GM21367 (cell line): ENCODE measurements around the gene MAP3K10.
"Not testable (repeated sequence)": the region's sequence is repeated elsewhere in the genome, so short reads cannot be mapped to it uniquely, and the experiment has no call there.

Experiments
- ATAC-seq: cut with Tn5 transposase; IDR thresholded peaks from one replicate; pipeline ENCODE4 v1.9.1; 2021; ENCODE audit not compliant: unreplicated experiment

Gene MAP3K10

DNA sequence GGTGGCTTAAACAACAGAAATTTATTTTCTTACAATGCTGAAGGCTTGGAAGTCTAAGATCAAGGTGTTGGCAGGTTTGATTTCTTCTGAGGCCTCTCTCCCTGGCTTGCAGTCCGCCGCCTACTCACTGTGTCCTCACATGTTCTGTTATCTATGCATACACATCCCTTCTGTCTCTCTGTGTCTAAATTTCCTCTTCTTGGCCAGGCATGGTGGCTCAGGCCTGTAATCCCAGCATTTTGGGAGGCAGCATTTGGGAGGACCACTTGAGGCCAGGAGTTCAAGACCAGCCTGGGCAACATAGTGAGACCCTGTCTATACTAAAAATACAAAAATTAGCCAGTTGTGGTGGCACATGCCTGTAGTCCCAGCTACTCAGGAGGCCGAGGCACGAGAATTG lies 19.9 kb upstream of the MAP3K10 start:
- not testable (repeated sequence) for ATAC-seq

DNA sequence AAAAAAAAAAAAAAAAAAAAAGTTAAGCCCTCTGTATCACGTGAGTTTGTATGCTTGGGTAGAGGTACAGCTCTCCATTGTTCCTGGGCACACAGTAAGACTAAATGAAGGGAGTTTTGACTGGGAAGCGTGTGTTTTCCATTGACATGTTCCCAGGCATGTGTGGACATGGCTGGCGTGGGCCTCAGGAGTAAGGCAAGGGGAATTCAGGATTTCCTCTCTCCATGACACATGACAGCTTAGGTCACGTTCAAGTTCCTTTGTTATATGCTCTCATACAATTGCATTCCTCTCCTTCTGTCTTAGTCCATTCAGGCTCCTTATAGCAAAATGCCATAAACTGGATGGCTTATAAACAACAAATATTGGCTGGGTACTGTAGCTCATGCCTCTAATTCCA lies 17.1 kb upstream of the MAP3K10 start:
- ATAC-seq, result no peak

DNA sequence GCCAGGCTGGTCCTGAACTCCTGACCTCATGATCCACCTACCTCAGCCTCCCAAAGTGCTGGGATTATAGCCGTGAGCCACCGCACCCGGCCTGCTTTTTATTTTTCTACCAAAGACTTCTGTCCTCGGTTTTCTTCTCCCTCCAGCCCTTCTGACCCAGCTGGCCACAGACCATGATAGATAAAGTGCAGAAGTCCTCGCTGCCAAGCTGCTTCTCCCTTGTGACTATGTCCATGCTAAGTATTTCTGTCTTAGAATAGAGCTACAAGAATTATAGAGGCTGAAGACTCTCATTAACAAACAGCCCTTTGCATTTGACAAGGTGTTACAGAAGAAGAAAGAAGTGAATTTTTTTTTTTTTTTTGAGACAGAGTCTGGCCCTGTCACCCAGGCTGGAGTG lies 15.4 kb upstream of the MAP3K10 start:
- no peak for ATAC-seq

DNA sequence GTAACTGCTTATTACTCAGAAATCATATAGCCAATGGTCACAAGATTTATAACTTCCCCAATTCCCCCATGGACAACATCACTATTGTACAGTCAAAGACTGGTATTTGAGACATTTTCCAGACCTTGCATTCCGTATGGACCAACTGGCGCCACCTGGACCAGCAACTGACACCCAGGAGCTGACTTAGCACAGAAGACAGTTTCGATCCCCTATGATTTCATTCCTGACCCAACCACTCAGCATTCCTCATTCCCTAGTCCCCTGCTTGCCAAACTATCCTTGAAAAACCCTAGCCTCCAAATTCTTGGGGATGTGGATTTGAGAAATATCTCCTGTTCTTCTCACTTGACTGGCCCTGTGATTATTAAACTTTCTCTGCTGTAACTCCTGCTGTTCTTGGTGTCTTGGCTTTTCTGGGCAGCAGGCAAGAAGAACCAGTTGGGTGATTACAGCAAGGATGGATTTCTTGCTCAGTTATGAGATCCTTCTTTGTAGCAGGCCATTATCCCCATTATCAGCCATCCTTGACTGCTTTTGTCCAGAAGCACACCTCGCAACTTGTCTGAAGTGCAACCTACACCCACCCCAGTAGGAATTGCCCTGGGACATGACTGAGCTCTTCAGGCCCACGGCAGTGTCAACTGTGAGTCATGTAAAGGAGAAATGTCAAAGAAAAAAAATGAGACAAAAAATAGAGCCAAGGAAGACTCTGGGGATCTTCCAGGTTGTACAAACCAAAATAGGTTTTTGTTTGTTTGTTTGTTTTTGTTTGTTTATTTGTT lies 13.7 kb upstream of the MAP3K10 start:
- ATAC-seq, result no peak

DNA sequence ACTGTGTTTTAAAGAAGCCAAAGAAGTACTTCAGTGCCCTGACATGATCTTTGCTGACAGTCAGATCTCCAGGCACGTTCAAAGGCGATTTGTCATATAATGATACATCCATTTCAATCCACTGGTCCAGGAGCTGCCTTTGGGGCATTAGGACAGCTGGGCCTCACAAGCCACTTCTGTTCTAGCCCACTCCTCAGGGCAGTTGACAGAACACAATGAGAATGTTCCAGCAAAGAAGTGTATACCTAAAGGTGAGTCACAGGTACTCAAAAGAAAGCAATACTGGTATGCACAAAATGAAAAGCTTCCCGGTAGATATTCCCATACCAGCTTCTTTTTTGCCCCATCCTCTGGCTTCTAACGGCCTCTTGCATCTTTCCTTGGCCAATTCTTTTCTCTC lies 12.5 kb upstream of the MAP3K10 start:
- ATAC-seq, result no peak

DNA sequence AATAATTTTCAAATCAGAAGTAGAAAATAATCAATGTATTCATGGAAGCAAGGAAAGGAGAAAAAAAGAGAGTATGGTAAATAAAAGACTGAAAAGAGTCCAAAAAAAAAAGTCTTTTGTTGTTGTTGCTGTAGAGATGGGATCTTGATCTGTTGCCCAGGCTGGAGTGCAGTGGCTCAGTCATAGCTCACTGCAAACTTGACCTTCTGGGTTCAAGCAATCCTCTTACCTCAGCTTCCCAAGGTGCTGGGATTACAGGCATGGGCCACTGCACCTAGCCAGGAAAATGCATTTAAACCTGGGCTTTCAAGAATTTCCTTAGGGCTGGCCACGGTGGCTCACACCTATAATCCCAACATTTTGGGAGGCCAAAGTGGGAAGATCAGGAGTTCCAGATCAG lies 7.0 kb upstream of the MAP3K10 start:
- ATAC-seq, result no peak

DNA sequence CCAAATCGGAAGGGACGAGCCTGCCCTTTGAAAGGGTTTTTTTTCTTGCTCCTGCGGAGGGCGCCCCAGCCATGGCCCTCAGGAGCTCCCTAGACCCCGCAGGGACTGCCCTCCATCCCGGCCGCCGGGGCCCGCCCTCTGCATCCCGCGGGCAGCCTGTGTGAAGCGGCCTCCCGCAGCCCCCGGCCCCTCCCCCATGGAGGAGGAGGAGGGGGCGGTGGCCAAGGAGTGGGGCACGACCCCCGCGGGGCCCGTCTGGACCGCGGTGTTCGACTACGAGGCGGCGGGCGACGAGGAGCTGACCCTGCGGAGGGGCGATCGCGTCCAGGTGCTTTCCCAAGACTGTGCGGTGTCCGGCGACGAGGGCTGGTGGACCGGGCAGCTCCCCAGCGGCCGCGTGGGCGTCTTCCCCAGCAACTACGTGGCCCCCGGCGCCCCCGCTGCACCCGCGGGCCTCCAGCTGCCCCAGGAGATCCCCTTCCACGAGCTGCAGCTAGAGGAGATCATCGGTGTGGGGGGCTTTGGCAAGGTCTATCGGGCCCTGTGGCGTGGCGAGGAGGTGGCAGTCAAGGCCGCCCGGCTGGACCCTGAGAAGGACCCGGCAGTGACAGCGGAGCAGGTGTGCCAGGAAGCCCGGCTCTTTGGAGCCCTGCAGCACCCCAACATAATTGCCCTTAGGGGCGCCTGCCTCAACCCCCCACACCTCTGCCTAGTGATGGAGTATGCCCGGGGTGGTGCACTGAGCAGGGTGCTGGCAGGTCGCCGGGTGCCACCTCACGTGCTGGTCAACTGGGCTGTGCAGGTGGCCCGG lies 815 bp downstream of the MAP3K10 start:
- ATAC-seq, result no peak

DNA sequence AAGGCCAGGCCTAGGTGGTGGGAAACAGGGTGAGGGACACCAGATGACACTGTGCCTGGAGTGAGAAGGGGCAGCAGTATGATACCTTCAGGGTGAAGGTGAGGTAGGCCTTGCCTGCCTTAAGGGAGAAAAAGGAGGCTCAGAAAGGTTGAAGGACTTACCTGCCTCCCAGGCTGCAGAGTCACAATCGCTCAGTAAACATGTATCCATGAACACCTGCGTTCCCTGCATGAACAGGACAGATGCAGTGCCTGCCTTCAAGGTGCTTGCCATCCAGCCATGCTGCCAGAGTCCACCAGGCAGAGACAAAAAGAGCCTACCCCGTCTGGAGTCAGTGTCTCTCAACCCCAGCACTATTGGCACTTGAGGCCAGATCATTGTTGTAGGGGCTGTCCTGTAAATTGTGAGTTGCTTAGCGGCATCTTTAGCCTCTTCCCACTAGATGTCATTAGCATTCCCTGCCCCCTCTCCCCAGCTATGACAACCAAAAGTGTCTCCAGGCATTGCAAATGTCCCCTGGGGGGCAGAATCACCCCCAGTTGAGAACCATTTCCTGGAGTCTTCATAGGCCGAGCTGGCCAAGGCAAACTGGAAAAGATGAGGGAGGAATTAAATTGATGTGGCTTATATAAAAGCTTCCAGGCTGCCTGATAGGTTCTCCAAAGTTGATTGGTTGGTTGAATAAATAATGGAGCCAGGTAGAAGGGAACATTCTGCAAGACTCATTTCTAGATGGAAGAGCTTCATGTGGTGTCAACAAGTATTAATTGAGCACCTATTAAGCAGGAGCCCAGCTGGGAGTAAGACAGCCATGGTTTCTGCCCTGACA lies 1.7 kb downstream of the MAP3K10 start:
- ATAC-seq, result no peak

DNA sequence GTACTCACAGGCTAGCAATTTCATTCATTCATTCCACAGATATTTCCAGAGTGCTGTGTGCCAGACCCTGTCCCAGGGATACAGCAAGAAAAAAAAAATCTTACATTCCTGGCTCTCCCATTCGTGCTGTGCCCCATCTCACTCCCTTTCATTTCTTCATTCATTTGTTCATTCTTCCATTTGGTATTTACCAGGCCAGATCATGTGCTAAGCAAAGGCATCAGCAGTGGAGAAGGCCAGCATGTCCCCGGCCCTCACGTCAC lies 2.3 kb downstream of the MAP3K10 start:
- no peak for ATAC-seq

DNA sequence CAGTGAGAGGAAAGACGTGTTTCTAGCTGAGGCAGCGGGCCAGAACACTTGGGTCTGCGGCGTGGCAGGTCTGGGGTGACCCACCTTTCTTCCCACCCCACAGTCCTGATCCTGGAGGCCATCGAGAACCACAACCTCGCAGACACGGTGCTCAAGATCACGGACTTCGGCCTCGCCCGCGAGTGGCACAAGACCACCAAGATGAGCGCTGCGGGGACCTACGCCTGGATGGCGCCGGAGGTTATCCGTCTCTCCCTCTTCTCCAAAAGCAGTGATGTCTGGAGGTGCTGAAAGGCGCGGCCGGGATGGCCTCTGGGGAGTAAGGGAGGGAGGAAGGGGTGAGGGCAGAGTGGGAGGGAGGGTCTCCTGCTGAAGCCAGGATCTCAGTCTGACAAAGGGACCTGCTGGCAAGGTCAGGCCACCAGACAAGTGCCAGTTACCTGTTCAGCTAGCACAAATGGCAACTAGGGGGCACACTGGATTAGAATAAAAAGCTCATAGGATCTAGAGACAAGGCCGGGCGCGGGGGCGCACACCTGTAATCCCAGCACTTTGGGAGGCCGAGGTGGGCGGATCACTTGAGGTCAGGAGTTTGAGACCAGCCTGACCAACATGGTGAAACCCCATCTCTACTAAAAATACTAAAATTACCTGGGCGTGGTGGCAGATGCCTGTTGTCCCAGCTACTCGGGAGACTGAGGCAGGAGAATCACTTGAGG lies 7.2 kb downstream of the MAP3K10 start:
- no peak for ATAC-seq

DNA sequence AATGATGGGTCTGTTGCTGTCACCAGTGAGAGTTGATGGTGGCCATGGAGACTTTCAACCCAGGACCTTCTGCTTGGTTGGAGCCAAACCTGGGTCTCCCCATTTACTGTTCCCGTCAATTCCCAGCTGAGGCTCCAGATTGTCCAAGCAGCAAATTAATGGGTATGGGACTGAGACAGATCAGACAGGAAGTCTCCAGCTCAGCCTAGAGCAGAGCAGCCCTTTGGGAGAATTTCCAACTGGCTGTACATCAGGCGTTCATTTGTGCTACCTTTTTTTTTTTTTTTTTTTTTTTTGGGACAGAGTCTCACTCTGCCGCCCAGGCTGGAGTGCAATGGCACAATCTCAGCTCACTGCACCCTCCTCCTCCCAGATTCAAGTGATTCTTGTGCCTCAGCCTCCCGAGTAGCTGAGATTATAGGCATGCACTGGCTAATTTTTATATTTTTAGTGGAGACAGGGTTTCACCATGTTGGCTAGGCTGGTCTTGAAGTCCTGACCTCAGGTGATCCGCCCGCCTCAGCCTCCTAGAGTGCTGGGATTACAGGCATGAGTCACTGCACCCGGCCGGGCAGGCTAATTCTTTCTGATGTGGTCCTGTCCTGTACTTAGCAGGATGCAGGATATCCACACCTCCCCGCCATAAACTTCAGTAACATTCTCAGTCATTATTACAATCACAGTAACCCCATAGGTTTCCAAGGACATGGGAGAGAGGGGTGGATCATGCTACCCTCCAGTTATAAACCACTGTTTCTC lies 9.3 kb downstream of the MAP3K10 start:
- ATAC-seq, result no peak

DNA sequence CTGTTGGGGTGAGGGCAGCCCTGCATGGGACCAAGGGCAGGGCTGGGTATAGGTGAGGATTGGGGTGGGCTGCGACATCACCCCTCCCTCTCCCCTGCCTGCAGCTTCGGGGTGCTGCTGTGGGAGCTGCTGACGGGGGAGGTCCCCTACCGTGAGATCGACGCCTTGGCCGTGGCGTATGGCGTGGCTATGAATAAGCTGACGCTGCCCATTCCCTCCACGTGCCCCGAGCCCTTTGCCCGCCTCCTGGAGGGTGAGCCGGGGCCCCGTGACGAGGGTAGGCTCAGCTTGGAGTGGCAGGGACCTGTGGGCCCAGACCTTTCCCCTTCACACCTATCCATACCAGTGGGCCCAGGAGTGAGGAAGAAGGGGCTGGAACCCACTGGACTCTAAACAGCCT lies 13.2 kb downstream of the MAP3K10 start:
- no peak for ATAC-seq

DNA sequence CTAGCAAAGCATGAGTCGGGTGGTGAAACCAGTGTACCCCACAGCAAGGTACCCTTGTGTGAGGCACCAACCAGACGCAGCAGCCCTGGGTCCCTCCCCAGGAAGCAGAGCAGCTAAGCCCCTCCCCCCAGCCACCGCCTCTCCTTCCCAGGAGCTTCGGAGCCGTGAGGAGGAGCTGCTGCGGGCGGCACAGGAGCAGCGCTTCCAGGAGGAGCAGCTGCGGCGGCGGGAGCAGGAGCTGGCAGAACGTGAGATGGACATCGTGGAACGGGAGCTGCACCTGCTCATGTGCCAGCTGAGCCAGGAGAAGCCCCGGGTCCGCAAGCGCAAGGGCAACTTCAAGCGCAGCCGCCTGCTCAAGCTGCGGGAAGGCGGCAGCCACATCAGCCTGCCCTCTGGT lies 14.5 kb downstream of the MAP3K10 start:
- ATAC-seq, result no peak

DNA sequence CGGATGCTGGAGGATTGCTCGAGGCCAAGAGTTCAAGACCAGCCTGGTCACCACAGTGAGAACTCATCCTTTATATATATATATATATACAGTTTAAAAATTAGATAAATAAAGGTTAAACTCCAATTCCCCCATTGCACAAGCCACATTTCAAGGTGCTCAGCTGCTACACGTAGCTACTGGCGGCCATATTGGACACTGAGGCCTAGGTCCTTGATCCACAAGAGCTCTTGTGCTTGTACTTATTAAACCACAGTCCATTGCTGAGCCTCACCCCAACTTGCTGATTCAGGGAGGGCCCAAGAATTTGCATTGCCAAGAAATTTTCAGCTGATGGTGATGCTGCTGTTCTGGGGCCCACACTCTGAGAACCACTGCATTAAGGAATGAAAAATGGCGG lies 17.4 kb downstream of the MAP3K10 start:
- ATAC-seq, result no peak

DNA sequence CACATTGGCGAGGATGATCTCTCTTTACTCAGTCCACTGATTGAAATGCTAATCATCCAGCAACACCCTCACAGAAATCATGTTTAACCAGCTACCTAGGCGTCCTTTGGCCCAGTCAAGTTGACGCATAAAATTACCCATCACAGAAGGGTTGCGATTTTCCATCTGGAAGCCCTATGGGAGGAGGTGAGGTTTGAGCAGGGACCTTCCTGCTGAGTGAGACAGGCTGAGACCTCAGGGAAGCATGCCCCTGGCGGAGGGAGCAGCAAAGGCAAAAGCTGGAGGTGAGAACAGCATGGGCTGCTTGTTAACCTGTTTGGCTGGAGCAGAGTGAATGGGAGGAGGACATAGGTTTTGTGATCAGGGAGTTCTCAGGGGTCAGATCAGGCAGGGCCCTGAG lies 19.7 kb downstream of the MAP3K10 start:
- ATAC-seq, result no peak

DNA sequence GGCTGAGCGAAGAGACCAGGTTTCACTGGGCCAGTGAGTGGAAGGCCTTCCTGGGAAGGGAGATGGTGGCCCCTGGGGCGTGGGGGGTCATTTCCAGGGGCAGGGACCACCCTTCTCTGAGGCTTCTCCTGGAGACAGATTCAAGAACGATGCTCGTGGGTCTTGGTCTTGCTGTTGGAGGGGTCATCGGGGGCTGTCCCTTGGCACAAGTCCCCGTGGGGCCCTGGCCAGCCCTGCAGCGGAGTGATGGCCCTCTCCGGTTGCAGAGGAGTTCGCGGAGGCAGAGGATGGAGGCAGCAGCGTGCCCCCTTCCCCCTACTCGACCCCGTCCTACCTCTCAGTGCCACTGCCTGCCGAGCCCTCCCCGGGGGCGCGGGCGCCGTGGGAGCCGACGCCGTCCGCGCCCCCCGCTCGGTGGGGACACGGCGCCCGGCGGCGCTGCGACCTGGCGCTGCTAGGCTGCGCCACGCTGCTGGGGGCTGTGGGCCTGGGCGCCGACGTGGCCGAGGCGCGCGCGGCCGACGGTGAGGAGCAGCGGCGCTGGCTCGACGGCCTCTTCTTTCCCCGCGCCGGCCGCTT lies 22.1 kb downstream of the MAP3K10 start:
- no peak for ATAC-seq

DNA sequence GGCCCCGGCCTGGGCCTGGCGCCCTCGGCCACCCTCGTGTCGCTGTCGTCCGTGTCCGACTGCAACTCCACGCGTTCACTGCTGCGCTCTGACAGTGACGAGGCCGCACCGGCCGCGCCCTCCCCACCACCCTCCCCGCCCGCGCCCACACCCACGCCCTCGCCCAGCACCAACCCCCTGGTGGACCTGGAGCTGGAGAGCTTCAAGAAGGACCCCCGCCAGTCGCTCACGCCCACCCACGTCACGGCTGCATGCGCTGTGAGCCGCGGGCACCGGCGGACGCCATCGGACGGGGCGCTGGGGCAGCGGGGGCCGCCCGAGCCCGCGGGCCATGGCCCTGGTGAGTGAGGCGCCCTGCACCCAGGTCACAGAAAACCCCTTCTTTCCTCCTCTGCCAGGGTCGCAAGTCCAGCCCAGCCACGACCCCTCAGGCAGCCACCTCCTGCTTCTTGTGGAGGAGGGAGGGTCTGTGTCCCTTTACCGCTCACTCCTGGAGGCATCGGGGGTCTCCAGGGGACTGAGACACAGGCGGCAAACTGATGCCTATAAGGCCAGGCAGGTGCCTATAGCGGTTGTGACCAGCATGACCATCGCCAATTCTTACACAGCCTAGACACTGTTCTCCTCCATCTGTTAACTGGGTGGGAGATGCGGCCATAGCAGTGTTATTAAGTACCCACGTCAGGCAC lies 22.8 kb downstream of the MAP3K10 start:
- no peak for ATAC-seq

DNA sequence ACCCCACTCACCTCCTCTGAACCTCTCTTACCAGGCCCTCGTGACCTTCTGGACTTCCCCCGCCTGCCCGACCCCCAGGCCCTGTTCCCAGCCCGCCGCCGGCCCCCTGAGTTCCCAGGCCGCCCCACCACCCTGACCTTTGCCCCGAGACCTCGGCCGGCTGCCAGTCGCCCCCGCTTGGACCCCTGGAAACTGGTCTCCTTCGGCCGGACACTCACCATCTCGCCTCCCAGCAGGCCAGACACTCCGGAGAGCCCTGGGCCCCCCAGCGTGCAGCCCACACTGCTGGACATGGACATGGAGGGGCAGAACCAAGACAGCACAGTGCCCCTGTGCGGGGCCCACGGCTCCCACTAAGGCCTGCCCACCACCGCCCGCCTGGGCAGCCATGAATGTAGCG lies 23.7 kb downstream of the MAP3K10 start:
- ATAC-seq, result no peak

DNA sequence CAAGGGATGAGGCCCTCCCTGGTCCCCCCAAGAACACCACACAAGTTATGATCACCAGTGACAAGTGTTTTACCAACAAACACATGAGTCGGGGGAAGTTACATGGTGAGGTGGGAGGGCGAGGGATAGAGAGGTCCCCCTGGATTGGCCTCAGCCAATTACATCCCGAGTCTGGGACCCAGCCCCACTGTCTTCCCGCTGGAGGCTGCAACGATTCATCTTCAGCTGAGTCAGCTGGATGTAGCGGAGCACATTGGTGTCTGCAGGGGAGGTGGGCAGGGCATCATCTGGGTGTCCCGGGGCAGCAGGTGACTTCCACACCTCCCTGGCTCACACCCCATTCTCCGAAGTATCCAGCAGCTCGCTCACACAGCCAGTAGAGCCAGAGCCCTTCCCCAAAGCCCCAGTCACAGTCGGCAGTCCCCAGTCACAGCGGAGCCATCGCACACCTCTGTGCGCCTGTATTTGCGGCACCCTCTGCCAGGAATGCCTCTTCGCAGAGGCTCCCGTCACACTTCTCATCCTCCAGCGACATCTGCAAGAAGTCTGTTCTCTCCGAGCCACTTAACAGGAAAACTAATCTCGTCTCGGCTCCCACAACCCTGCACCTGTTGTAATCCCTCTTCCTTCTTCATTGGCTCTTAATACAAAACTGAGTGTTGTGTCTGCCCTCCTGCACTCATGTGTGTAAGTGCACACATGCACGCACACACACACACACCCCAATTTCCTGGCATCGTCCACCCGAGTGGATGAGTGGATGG lies 25.0 kb downstream of the MAP3K10 start:
- no peak for ATAC-seq
